GM18520 (cell line): ENCODE measurements around the gene PDS5A.
"Not testable (repeated sequence)": the region's sequence is repeated elsewhere in the genome, so short reads cannot be mapped to it uniquely, and the experiment has no call there.

Source experiments
- ATAC-seq: cut with Tn5 transposase; IDR thresholded peaks from one replicate; pipeline ENCODE4 v1.9.1; 2021; ENCODE audit not compliant: unreplicated experiment

PDS5A gene

DNA sequence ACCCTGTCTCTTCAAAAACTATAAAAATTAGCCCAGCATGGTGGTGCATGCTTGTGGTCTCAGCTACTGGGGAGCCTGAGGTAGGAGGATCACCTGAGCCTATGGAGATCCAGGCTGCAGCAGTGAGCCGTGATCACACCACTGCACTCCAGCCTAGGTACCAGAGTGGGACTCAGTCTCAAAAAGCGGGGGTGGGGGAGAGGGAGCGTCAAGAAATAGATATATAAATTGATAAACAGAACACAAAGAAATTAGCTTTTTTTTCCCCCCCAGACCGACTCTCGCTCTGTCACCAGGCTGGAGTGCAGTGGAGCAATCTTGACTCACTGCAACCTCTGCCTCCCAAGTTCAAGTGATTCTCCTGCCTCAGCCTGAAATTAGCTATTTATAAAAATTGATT is 14.1 kb downstream of the PDS5A start:
- ATAC-seq, result no peak

DNA sequence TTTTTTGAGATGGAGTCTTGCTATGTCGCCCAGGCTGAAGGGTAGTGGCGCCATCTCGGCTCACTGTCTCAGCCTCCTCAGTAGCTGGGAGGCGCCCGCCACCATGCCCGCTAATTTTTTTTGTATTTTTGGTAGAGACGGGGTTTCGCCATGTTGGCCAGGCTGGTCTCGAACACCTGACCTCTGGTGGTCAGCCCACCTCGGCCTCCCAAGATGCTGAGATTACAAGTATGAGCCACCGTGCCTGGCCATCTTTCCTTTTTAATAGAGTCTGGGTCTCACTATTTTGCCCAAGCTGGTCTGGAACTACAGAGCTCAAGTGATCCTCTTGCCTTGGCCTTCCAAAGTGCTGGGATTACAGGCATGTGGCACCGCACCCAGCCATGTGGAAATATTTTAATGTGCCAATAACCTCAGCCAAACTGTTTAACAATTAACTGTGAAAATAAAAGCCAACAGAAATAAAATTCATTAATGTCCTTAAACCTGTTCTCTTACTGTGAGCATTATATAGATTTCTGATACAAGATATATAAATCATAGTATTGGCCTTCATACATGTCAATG is 16.3 kb downstream of the PDS5A start:
- no peak for ATAC-seq

DNA sequence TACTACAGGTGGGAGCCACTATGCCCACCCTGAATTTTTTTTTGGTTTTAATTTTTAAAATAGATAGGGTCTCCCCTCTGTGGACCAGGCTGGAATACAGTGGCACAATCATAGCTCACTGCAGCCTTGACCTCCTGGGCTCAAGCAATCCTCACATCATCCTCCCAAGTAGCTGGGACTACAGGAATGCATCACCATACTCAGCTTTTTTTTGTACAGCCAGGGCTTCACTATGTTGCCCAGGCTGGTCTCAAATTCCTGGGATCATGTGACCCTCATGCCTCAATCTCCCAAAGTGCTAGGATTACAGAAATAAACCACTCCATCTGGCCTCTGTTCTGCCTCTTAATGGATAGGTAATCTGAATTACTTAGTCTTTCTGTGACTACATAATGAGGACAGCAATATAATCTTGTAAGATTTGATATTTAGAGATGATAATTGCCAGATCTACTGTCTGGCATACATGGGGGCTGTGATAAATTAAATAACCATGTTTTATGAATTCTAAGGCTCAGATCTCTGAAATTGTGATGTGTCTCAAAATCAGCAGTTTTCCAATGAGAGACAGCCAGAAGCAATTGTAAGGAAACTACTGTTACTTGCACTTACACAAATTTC is 26.7 kb downstream of the PDS5A start:
- ATAC-seq, result no peak

DNA sequence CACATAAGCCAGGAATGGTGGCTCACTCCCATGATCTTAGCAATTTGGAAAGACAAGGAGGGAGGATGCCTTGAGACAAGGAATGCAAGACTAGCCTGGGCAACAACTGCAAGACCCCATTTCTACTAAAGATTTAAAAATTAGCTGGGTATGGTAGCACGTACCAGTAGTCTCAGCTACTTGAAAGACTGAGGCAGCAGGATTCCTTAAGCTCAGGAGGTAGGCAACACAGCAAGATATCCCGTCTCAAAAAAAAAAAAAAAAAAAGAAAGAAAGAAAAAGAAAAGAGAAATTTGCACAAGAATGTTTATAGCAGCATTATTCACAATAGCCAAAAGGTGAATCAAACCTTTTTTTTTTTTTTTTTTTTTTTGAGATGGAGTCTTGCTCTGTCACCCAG is 29.7 kb downstream of the PDS5A start:
- no peak for ATAC-seq

GRCh38 chr4:39947417-39947816 is 30.3 kb downstream of the PDS5A start:
- ATAC-seq, result no peak

GRCh38 chr4:39944245-39944644 is 33.5 kb downstream of the PDS5A start:
- ATAC-seq, result not testable (repeated sequence)

- no peak for ATAC-seq
Measured at GRCh38 chr4:39942507-39942906, 35.2 kb downstream of the PDS5A start.

DNA sequence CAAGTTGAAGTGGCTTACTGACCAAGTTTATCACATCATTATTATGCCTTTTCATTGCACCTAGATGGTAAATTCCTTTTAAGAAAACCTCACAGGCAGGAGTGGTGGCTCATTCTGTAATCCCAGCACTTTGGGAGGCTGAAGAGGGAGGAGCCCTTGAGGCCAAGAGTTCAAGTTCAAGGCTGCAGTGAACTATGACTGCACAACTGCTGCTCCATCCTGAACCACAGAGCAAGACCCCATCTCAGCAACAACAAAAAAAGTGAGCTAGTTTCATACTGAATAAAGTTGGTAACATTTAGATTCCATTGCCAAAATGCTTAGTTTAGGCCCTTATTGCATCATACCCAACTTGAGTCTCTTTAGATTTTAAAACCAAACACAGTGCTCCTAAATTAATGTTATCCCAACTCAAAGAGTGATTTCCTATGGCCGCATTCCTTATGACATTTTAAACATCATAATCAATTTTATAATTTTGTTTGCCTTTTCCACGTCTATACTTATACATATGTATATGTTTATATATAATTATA is 36.0 kb downstream of the PDS5A start:
- ATAC-seq, result no peak

- no peak for ATAC-seq
Measured at GRCh38 chr4:39937683-39938268, 39.9 kb downstream of the PDS5A start.

DNA sequence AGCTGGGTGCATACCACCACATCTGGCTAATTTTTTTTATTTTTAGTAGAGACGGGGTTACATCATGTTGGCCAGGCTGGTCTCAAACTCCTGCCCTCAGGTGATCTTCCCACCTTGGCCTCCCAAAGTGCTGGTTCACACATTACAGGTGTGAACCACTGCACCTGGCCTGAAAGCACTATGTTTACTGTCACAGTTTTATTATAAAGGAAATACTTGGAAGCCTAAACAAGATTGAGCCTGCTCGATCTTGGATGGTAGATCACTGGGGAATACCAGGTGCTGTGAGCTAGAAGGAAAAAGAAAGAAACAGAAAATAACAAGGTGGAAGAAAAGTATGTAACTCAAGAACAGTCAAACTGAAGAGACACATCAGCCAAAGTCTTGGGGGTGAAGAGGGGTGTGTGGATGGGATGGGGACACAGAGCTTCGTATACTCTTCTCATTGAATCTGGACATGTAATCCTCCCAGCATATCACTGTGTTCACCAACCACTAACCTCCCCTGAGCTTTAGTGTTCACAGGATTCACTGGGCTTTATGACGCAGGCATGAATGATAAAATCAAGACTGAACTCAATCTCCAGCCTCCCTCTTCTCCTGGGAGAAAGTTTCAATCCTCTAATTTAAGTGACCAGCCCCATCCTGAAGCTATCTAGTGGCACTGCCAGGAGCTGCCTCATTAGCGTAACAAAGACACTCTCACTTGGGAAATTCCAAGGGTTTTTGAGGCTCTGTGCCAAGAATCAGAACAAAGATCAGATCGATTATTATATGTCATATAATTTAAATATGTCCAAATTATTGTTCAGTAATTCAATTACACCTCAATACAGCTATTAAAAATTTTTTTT is 40.9 kb downstream of the PDS5A start:
- no peak for ATAC-seq

GRCh38 chr4:39933671-39934590 is 43.8 kb downstream of the PDS5A start:
- ATAC-seq, result no peak

GRCh38 chr4:39932776-39933402 is 44.8 kb downstream of the PDS5A start:
- ATAC-seq, result no peak

DNA sequence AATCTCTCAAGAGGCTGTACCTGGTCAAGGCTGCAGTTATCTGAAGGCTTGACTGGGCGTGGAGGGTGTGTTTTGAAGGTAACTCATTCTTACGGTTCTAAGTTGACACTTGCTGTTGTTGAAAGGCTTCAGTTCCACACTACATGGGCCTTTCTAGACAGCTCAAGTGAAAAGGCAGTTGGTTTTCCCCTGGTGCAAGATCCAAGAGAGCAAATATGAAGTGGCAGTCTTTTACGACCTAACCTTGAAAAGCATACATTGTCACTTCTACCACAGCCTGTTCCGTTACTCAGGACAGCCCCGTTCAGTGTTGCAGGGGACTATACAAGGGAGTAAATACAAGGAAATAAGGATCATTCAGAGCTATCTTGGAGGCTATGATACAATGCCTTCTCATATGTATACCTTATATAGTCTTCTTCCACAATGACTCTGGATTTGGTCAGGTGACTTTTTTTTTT is 46.2 kb downstream of the PDS5A start:
- ATAC-seq, result peak; percentile 74

DNA sequence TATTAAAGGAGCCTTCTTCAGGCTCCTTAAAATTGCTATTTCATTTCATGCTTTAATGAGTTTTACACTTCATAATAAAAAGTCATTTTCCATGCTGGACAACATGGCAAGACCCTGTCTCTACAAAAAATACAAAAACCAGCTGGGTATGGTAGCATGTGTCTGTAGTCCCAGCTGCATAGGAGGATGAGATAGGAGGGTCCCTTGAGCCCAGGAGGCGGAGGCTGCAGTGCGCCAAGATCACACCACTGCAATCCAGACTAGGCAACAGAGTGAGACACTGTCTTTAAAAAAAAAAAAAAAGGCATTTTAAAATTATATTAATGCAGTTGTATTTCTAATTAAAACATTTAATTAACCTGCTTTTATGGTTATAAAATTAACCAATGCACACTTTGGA is 49.2 kb downstream of the PDS5A start:
- no peak for ATAC-seq

- no peak for ATAC-seq
Measured at GRCh38 chr4:39924014-39924413, 53.7 kb downstream of the PDS5A start.

GRCh38 chr4:39922399-39922798 is 55.3 kb downstream of the PDS5A start:
- no peak for ATAC-seq

DNA sequence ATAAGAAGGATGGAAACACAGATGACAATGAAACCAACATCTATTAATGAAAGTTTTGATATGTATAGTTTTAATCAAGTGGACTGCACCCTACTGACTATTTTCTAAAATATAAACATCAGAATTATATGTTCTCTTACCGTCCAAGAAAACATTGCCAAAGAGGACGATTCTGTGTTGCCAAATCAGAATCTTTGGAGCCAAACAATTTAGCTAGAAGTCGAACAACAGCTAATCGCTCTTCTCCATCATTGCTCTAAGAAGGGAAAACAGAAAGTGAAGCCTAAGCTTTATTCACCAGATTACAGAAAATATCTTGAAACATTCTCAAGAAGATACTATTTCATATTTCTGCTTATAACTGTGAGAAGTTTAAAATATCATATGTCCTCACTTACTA is 64.2 kb downstream of the PDS5A start:
- ATAC-seq, result no peak

DNA sequence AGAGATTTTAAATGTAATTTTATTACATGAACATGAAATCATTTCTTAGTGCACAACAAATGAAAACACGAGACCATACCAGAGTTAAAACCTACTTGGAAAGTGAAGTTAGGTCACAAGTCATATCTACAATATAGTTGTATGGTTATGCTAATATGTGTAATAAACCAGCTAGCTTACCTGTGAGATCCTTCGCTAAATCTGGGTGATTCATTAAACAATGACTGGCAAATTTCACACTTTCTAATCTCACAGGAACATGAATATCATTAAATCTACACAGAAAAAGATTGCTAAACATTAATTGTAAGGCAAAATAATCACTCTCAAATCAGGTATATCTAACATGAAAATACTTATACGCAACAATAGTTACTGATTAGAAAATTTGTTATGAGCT is 67.6 kb downstream of the PDS5A start:
- no peak for ATAC-seq

- ATAC-seq, result no peak
Measured at GRCh38 chr4:39908284-39908683, 69.4 kb downstream of the PDS5A start.

DNA sequence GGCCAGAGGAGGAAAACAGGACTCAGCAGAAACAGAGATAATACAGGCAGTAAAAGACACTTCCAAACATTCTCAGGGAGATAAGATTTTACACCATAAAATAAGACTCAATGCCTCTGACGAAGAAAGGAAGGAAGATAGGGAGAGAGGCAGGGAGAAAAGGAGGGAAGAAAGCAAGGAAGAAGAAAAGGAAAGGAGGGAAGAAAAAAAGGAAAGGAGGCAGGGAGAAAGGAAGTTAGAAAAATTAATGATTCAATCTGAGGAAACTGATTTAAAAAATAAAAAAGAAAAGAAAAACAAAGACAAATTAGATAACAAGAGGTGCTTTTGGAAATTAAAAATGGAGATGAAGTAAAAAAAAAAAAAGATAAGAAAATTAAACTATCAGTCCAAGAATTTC is 72.1 kb downstream of the PDS5A start:
- ATAC-seq, result no peak
